Activated CD4-positive, alpha-beta memory T cell treated with anti-CD3 and anti-CD28 coated beads, Interleukin-2, amount 10 ng/mL, durations not matched to agents 7 days and 5 days (primary cell): ENCODE results near the gene TALDO1. TPM values are rescaled to one million over a fixed set of nuclear protein-coding genes. Genes with fewer than 3 reads are reported as not detected.

Experiments used
- CTCF ChIA-PET: fragments of 350-600 bp; sonication (Branson Sonifier 250); formaldehyde crosslinking; loops from one replicate; lab custom pipeline; 2021; ENCODE audit warnings: antibody characterized with exemption, inconsistent platforms; lab: Charles Lee
- POLR2A ChIA-PET: fragments of 350-600 bp; sonication (Branson Sonifier 250); formaldehyde crosslinking; loops from one replicate; lab custom pipeline; 2021; ENCODE audit warnings: antibody characterized with exemption; lab: Charles Lee
- DNase-seq: peaks from one replicate; pipeline ENCODE4 v3.0.0-alpha.2; 2020
- H3K27ac Mint-ChIP-seq: one replicate; pipeline ENCODE4 v1.8.0; 2021; ENCODE audit warnings: mild to moderate bottlenecking, mixed read lengths
- H3K27me3 Mint-ChIP-seq: one replicate; pipeline ENCODE4 v1.8.0; 2021; ENCODE audit warnings: mixed read lengths
- H3K36me3 Mint-ChIP-seq: one replicate; pipeline ENCODE4 v1.8.0; 2021; ENCODE audit warnings: low read depth, mixed read lengths
- H3K4me1 Mint-ChIP-seq: one replicate; pipeline ENCODE4 v1.8.0; 2021; ENCODE audit warnings: mixed read lengths
- H3K4me3 Mint-ChIP-seq: one replicate; pipeline ENCODE4 v1.8.0; 2021; ENCODE audit warnings: mild to moderate bottlenecking, mixed read lengths
- H3K9me3 Mint-ChIP-seq: one replicate; pipeline ENCODE4 v1.8.0; 2021; ENCODE audit warnings: mixed read lengths
- total RNA-seq, 2 experiments: library from RNA; stranded (reverse); gene quantifications; one replicate each; pipeline ENCODE4 v1.2.3, GENCODE V29; 2021

TALDO1 gene
- total RNA-seq, 2 experiments from 2014 or later = 215 to 224 TPM

DNA sequence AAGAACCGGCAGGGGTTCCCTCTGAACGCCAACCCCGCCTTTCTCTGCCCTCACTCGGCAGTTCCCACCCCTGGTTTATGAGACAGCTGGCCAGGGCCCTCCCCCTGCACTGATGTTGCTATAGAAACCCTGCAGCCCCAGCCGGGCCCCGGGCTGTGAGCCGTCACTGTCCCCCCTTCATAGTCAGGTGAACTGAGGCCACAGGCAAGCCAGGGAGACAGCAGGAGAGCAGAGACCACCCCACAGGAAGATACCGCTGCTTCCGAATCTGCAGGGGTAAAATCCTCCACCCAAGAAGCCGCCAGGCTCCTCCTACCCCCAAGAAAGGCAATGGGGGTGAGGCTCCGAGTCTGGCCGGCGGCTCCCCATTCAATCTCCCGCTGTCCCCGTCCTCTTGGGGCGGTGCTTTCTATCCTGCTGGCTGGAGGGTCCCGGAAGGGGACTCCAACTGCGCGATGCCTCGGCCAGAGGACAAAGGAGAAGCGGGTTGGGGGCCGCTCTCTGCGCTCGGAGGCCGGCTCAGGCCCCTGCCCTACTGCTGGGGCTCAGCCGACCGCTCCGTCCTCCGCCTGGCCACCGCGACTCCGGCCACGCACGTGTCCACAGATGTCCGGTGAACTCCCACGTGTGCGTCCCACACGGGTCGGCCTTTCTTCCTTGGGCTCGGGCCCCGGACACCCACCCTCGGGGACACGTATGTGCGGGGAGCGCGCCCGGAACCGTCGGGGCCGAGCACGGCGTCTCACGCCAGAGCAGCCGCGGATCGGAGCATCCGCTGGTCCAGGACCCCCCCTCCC is 50.2 kb downstream of the TALDO1 start:
- Mint-ChIP-seq H3K27me3 (no peaks in the 10 kb centered on the region), H3K36me3 (peaks cover 22% of the 10 kb centered on the region), H3K4me1 (peaks cover 33% of the 10 kb centered on the region), H3K27ac (peak overlapping the region; percentile 89), H3K4me3 (peak overlapping the region; percentile 93), H3K9me3 (no peaks in the 10 kb centered on the region)
- peak; percentile 76 for DNase-seq
- ChIA-PET POLR2A (interaction anchor here (0.8 to 3.9 kb wide), 6 partner anchors 8 to 22 kb away, joined by 3 to 35 read pairs (median 16); partner anchors contain the start of genes GATD1, PIDD1, PNPLA2 and RPLP2), CTCF (interaction anchor here (1.4 kb wide), 1 partner anchor 33 kb away, joined by 3 read pairs; no protein-coding TSS in a partner anchor)

DNA sequence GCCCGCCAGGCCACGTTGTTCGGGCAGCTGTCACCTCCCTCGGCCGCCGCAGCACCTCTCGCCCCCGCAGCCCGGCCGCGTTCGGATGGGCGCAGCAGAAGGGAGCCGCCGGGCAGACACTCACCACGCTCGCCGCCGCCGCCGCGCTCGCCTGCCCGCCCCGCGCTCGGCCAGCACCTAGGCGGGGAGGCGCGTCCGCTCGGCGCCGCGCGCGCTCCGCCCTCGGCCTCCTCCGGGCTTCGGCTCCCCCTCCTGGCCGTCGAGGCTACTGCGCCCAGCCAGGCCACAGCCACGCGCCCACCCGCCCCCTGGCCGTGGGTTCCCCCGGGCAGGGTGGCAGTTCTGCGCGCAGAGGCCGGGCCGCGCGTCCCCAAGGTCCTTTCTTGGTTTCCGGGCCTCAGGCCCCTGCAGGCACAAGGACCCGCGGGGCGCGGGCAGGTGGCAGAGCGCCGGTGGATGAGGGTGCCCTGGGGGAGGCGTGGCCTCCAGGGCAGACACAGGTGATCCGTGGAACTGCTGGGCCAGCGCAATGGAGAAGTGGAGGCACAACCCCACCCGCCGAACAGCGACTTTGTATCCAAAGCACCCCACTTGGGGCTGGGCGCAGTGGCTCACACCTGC is 50.9 kb downstream of the TALDO1 start, which contains the start of gene SLC25A22:
SLC25A22 (minus strand) TSS at position 189 of the 621 bp plus-strand sequence. CDS start 3,275 bp downstream, outside the sequence.
- H3K4me1 Mint-ChIP-seq = peaks cover 37% of the 10 kb centered on the region
- peaks cover 23% of the 10 kb centered on the region for H3K36me3 Mint-ChIP-seq
- ChIA-PET CTCF (interaction anchor here (0.8 to 1.4 kb wide), 2 partner anchors 11 to 32 kb away, joined by 3 read pairs; no protein-coding TSS in a partner anchor), POLR2A (interaction anchor here (0.7 to 3.9 kb wide), 2 partner anchors 11 kb away, joined by 3 to 23 read pairs; partner anchors contain the start of gene RPLP2)
- DNase-seq = peak; percentile 87
- H3K9me3 Mint-ChIP-seq = no peaks in the 10 kb centered on the region
- H3K27me3 Mint-ChIP-seq = no peaks in the 10 kb centered on the region
- peak within 1 kb of the TSS; percentile 93 for H3K4me3 Mint-ChIP-seq
- peak within 1 kb of the TSS; percentile 89 for H3K27ac Mint-ChIP-seq

DNA sequence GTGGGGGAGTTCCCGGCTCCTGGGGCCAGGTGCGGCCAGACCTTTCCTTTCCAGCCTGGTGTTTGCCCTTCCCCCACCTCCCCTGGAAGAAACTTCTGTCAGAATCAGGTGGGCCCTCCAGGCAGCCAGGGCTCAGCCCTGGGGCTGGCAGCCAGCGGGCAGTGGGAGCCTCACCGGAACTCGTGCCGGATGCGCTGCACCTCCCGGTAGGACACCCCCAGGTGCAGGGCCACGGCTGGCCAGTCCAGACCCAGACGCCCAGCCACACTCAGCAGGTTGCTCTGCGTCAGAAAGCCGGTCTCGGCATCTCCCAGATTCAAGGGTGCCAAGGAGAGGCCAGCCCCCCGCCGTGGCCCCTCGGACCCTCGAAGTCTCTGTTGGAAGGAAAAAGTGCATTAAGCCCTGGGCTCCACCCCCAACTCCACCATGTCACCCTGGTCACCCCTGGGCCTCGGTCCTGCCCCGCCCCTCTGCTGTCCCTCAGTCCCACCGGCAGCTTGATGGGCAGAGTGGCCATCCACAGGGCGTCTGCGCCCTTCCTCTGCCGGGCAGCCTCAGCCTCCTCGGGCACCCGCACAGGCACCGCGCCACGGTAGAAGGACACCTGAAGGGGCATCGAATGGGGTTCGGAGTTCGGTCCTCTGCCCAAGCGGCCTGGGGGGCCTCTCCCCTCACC is 52.5 kb downstream of the TALDO1 start:
- CTCF ChIA-PET = no interaction called here
- Mint-ChIP-seq H3K27me3 (no peaks in the 10 kb centered on the region), H3K27ac (no peak overlapping the region), H3K4me3 (no peak overlapping the region), H3K4me1 (peaks cover 40% of the 10 kb centered on the region), H3K9me3 (no peaks in the 10 kb centered on the region), H3K36me3 (peaks cover 21% of the 10 kb centered on the region)
- POLR2A ChIA-PET = no interaction called here
- DNase-seq = no peak

DNA sequence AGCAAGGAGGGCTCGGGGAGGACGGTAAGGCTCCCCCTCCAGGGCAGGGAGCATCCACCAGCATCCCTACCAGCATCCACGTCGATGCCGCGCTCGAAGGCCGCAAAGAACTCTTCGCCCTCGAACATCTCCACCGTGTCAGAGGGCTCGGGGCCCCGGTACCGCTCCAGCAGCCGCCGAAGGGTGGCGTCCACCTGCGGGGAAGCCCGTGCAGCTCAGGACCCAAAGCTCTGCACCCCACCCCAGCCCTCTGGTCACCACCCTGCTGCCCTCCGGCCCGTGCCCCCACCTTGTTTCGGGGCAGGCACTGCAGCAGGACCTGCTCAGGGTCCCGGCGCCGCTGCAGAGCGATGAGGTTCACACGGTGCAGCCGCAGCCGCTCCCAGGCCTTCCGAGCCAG is 53.2 kb downstream of the TALDO1 start:
- Mint-ChIP-seq H3K36me3 (peaks cover 21% of the 10 kb centered on the region), H3K27ac (no peak overlapping the region), H3K4me3 (no peak overlapping the region), H3K27me3 (no peaks in the 10 kb centered on the region), H3K9me3 (no peaks in the 10 kb centered on the region), H3K4me1 (peaks cover 36% of the 10 kb centered on the region)
- CTCF ChIA-PET = no interaction called here
- no peak for DNase-seq
- POLR2A ChIA-PET = no interaction called here

DNA sequence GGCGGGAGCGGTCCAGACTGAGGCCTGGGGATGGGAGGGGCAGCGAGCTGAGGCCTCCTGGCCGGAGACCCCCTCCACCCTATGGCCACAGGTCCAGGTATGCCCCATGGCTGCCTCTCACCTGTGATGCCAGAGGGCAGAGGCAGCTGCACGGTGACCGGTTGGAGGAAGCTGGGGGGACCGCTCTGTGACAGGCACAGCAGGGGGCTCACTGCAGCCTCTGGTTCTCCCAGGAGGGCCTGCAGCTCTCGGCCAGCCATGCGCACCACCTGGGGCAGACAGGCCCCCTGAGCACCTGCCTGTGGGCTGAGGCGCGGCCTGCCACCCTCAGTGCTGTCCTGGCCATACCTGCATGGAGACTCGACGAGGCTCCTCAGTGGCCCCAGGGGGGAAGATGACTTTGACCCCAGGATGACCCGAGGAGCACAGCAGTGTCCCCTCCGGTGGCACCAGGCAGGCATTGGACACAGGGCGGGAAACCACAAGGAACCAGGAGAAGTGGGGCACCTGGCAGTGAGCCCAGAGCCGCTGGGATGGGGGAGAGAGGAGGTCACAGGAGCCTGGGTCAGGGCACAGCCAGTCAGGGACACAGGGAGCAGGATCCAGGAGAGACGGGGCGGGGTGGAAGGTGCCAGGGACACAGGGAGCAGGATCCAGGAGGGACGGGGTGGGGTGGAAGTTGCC is 54.0 kb downstream of the TALDO1 start:
- H3K4me3 Mint-ChIP-seq = no peak overlapping the region
- ChIA-PET POLR2A (interaction anchor here (1.3 kb wide), 1 partner anchor 19 kb away, joined by 3 read pairs; no protein-coding TSS in a partner anchor), CTCF (no interaction called here)
- peaks cover 18% of the 10 kb centered on the region for H3K36me3 Mint-ChIP-seq
- peaks cover 37% of the 10 kb centered on the region for H3K4me1 Mint-ChIP-seq
- H3K9me3 Mint-ChIP-seq = no peaks in the 10 kb centered on the region
- DNase-seq = no peak
- no peaks in the 10 kb centered on the region for H3K27me3 Mint-ChIP-seq
- H3K27ac Mint-ChIP-seq = no peak overlapping the region

DNA sequence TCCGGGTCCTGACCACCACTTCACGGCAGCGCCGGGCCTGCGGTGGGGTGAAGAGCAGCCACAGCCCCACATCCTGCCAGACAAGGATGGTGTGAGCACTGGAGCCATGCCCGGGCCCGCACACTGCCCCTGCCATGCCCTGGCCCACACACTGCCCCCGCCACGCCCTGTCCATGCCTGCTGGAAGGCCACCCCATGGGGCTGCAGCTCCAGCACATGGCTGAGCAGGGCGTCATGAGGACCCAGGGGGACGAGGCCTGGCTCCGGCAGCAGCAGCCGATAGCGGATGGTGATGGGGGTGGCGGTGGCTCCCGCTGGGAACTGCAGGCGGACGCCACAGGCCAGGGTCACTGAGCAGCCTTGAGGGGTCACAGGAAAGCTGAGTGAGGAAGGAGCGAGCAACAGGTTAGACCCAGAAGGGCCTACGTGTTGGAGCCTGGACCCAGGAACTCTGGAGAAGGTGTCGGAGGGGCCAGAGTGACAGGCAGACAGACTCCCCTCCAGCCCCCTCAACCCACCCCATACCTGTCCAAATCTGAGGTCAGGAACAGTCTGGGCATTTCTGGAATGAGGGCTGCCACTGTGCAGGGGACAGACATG is 54.9 kb downstream of the TALDO1 start:
- Mint-ChIP-seq H3K36me3 (peaks cover 18% of the 10 kb centered on the region), H3K4me1 (peaks cover 32% of the 10 kb centered on the region), H3K27ac (no peak overlapping the region), H3K9me3 (no peaks in the 10 kb centered on the region), H3K4me3 (no peak overlapping the region), H3K27me3 (no peaks in the 10 kb centered on the region)
- POLR2A ChIA-PET = interaction anchor here (1.3 kb wide), 1 partner anchor 18 kb away, joined by 3 read pairs; no protein-coding TSS in a partner anchor
- no peak for DNase-seq
- CTCF ChIA-PET = no interaction called here

DNA sequence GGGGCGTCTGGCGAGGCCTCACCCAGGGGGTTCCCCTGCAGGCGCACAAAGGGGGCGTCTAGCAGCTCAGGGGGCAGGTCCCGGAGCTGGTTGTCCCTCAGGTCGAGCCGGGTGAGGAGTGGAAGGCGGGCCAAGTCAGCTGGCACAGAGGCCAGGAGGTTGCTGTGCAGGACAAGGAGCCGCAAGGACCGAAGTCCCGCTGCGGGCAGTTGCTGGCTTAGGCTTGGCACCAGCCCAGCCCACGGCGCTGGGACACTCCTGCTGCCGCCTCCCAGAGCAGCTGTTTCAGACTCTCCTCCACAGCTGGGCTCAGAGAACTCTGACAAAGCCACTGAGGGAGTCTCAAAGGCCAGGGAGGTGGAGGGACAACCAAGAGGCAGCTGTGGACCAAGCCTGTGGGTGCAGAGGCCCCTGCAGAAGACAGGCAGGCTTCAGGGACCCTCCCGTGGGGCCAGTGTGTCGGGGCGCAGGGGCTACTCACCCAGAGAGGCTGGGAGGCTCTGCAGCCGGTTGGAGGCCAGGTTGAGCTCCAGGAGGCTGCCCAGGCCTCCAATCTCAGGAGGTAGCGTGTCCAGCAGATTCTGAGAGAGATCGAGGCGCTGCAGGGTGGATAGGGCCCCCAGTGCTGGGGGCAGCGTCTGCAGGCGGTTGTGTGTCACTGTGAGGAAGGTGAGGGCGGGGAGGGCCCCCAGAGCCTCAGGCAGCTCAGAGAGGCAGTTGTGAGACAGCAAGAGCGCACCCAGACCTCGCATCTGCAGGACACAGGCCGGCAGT is 55.6 kb downstream of the TALDO1 start:
- Mint-ChIP-seq H3K36me3 (peaks cover 18% of the 10 kb centered on the region), H3K9me3 (no peaks in the 10 kb centered on the region), H3K27ac (no peak overlapping the region), H3K27me3 (no peaks in the 10 kb centered on the region), H3K4me3 (peak overlapping the region; percentile 82), H3K4me1 (peaks cover 32% of the 10 kb centered on the region)
- ChIA-PET POLR2A (interaction anchor here (2.3 kb wide), 1 partner anchor 25 kb away, joined by 12 read pairs; the partner anchor contains the start of gene GATD1), CTCF (no interaction called here)
- DNase-seq = no peak

DNA sequence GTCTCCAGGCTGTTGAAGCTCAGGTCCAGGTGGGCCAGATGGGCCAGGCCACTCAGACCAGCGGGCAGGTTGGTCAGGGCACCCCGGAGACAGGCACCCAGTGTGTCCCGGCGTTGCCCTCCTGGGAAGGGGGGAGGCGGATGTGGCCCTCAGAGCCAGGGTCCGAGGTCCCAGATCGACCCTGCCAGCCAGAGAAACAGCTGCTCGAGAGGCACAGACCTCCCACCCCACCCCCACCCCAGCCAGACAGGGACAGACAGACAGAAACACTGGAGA is 56.1 kb downstream of the TALDO1 start:
- no peaks in the 10 kb centered on the region for H3K27me3 Mint-ChIP-seq
- H3K9me3 Mint-ChIP-seq = no peaks in the 10 kb centered on the region
- no peak overlapping the region for H3K27ac Mint-ChIP-seq
- CTCF ChIA-PET = no interaction called here
- DNase-seq = no peak
- H3K4me3 Mint-ChIP-seq = peak overlapping the region; percentile 82
- H3K36me3 Mint-ChIP-seq = peaks cover 18% of the 10 kb centered on the region
- peaks cover 37% of the 10 kb centered on the region for H3K4me1 Mint-ChIP-seq
- POLR2A ChIA-PET = interaction anchor here (1.1 to 4.1 kb wide), 4 partner anchors 7 to 40 kb away, joined by 3 to 21 read pairs (median 16); partner anchors contain the start of genes GATD1, PNPLA2 and TSPAN4

DNA sequence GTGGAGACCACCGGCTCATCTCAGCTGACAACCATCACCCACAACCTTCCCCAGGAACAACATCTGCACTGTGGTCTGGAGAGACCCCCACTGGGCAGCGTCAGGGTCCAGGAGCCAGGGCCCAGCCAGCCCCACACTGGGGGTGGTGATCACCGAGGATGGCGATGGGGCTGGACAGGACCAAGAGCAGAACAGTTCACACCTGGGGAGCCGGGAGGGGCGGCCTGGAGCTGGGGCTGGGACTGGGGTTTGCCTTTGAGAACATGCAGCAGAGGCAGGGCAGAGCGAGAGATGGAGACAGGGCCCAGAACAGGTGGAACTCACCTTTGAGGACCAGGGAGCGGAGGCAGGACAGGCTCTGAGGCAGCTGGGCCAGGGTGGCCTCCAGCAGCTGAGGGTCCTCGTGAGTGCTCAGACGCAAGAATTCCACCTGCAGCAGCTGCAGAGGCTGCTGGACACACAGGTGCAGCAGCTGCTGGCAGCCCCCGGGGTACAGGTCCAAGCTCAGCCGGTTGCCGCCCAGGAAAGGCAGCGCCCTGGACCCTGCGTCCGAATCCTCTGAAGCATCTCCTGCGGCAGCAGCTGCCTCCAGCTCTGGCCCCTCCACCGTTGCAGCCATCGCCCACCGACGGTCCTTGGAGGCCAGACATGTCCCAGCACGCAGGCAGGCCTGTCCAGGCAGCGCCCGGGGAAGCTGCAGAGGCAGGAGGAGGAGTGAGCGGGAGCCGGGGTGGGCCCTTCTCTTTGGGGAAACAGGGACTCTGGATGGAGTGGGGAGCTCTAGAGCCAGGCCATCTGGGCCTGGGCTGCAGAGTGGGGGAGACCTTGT is 56.7 kb downstream of the TALDO1 start:
- H3K27me3 Mint-ChIP-seq = no peaks in the 10 kb centered on the region
- H3K27ac Mint-ChIP-seq = peak overlapping the region; percentile 78
- H3K4me1 Mint-ChIP-seq = peaks cover 40% of the 10 kb centered on the region
- peak overlapping the region; percentile 82 for H3K4me3 Mint-ChIP-seq
- peaks cover 18% of the 10 kb centered on the region for H3K36me3 Mint-ChIP-seq
- H3K9me3 Mint-ChIP-seq = no peaks in the 10 kb centered on the region
- POLR2A ChIA-PET = interaction anchor here (1.1 to 4.1 kb wide), 5 partner anchors 8 to 39 kb away, joined by 3 to 21 read pairs (median 12); partner anchors contain the start of genes GATD1, PNPLA2 and TSPAN4
- CTCF ChIA-PET = no interaction called here
- DNase-seq = no peak

DNA sequence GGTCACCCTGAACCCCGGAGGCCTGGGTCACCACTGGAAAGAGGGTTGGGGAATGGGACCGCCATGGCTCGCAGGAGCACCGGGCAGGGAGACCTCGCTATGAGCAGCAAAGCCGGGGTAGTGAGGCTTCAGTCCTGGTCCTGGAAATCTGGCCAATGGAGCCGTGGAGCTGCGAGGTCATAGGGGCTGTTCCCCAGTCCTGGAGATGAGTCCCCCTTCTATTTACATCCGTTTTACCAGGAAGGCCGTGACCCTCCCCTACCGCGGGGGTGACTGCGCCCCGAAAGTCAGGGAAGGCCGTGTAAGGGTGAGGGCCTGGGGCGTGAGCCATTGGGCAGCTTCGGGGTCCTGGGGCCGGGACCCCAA is 57.3 kb downstream of the TALDO1 start:
- DNase-seq = no peak
- no peaks in the 10 kb centered on the region for H3K27me3 Mint-ChIP-seq
- ChIA-PET CTCF (no interaction called here), POLR2A (interaction anchor here (1.1 to 4.1 kb wide), 5 partner anchors 8 to 38 kb away, joined by 3 to 21 read pairs (median 12); partner anchors contain the start of genes GATD1, PNPLA2 and TSPAN4)
- peaks cover 41% of the 10 kb centered on the region for H3K4me1 Mint-ChIP-seq
- peaks cover 18% of the 10 kb centered on the region for H3K36me3 Mint-ChIP-seq
- no peaks in the 10 kb centered on the region for H3K9me3 Mint-ChIP-seq
- H3K4me3 Mint-ChIP-seq = peak overlapping the region; percentile 82
- peak overlapping the region; percentile 78 for H3K27ac Mint-ChIP-seq
